AG04450 (cell line): ENCODE data around the gene HIVEP2. TPM values are rescaled to one million over a fixed set of nuclear protein-coding genes. Genes with fewer than 3 reads are reported as not detected.

ENCODE experiments used
- CTCF ChIA-PET: fragments of 300-600, 350-600 bp; formaldehyde crosslinking; extraction: SDS; loops from one replicate; lab custom pipeline; 2022; ENCODE audit warnings: antibody characterized with exemption, inconsistent platforms; lab: Charles Lee
- POLR2A ChIA-PET: fragments of 350-600 bp; formaldehyde crosslinking; extraction: SDS; loops from one replicate; lab custom pipeline; 2021; ENCODE audit warnings: antibody characterized with exemption, inconsistent platforms; lab: Yijun Ruan, JAX
- DNase-seq: peaks from one replicate; pipeline ENCODE4 v3.0.0-alpha.2; 2011; ENCODE audit warnings: low read depth, low spot score
- H3K27ac ChIP-seq: one replicate; pipeline ENCODE4 v1.5.1; 2012; ENCODE audit warnings: low read depth, low read length, control low read depth
- H3K27me3 ChIP-seq: one replicate; pipeline ENCODE4 v1.6.0; 2012; ENCODE audit warnings: low read length; ENCODE audit not compliant: control insufficient read depth, insufficient read depth
- H3K4me3 ChIP-seq: 2 replicates; pipeline ENCODE4 v1.5.1; 2011; ENCODE audit warnings: mild to moderate bottlenecking, low read depth, low read length, control low read depth
- H3K9me3 ChIP-seq: 2 replicates; pipeline ENCODE4 v1.5.1; 2012; ENCODE audit warnings: low read length; ENCODE audit not compliant: control insufficient read depth, insufficient read depth
- CTCF ChIP-seq: IDR thresholded peaks from 2 replicates; pipeline ENCODE4 v1.5.1; 2011; ENCODE audit warnings: low read depth, low read length, control low read depth, inconsistent platforms
- polyA plus RNA-seq: library from polyadenylated mRNA; depleted of rRNA; stranded (reverse); fragments of >200 nt; gene quantifications from 2 replicates; pipeline ENCODE4 v1.2.3, GENCODE V29; 2011

HIVEP2 gene
- polyA plus RNA-seq, 1 experiment: 4.9 TPM

- no peaks in the 10 kb centered on the region for H3K27me3 ChIP-seq
- H3K27ac ChIP-seq: no peak overlapping the region
- no peak for DNase-seq
- ChIA-PET CTCF (no interaction called here), POLR2A (no interaction called here)
- H3K4me3 ChIP-seq: no peak overlapping the region
- no peaks in the 10 kb centered on the region for H3K9me3 ChIP-seq
- TF ChIP-seq CTCF: no peak
These were observed 218.4 kb downstream of the HIVEP2 start for GRCh38 chr6:142726616-142727015.

- ChIA-PET POLR2A (no interaction called here), CTCF (no interaction called here)
- DNase-seq: no peak
- no peaks in the 10 kb centered on the region for H3K27me3 ChIP-seq
- no peak overlapping the region for H3K4me3 ChIP-seq
- no peak for TF ChIP-seq CTCF
- no peak overlapping the region for H3K27ac ChIP-seq
- no peaks in the 10 kb centered on the region for H3K9me3 ChIP-seq
These were observed 219.8 kb downstream of the HIVEP2 start for GRCh38 chr6:142725024-142725770.

GRCh38 chr6:142722841-142723240, 222.1 kb downstream of the HIVEP2 start:
- Histone ChIP-seq H3K9me3 (no peaks in the 10 kb centered on the region), H3K27ac (no peak overlapping the region), H3K27me3 (no peaks in the 10 kb centered on the region), H3K4me3 (no peak overlapping the region)
- no peak for DNase-seq
- no peak for TF ChIP-seq CTCF
- CTCF ChIA-PET: no interaction called here
- POLR2A ChIA-PET: no interaction called here

DNA sequence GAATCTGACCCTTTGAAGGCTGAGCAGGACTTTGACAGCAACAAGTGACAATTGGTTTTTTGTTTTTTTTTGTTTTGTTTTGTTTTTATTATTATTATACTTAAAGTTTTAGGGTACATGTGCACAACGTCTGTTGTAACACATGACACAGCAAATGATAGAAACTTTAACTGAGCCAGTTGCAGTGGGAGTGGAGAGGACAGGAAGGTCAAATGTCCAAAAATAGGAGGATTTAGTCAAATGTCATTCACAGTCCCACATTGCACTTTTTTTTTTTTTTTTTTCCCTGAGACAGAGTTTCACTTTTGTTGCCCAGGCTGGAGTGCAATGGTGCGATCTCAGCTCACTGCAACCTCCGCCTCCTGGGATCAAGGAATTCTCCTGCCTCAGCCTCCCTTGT, 223.0 kb downstream of the HIVEP2 start:
- DNase-seq: no peak
- no peaks in the 10 kb centered on the region for H3K9me3 ChIP-seq
- no peak overlapping the region for H3K4me3 ChIP-seq
- no peak for TF ChIP-seq CTCF
- no peak overlapping the region for H3K27ac ChIP-seq
- ChIA-PET CTCF (no interaction called here), POLR2A (no interaction called here)
- H3K27me3 ChIP-seq: no peaks in the 10 kb centered on the region

- no peak overlapping the region for H3K27ac ChIP-seq
- no peak overlapping the region for H3K4me3 ChIP-seq
- POLR2A ChIA-PET: no interaction called here
- CTCF ChIA-PET: no interaction called here
- TF ChIP-seq CTCF: no peak
- no peak for DNase-seq
- no peaks in the 10 kb centered on the region for H3K27me3 ChIP-seq
- H3K9me3 ChIP-seq: no peaks in the 10 kb centered on the region
These were observed 223.6 kb downstream of the HIVEP2 start for GRCh38 chr6:142721215-142721920.
